Bronchial smooth muscle cell (primary cell): ENCODE results near the gene MRPS34. TPM values are rescaled to one million over a fixed set of nuclear protein-coding genes. Genes with fewer than 3 reads are reported as not detected.

ENCODE experiments used
- total RNA-seq: library from RNA; depleted of rRNA; stranded (reverse); fragments of >200 nt; gene quantifications from 2 replicates; pipeline ENCODE4 v1.2.1, GENCODE V29; 2014

MRPS34 gene
- total RNA-seq, result 88.6 and 90.2 TPM in 2 replicates

GRCh38 chr16:1772908-1773702 is at the start of gene MRPS34:
Gene MRPS34, minus strand, starts transcription at chr16:1773134. Its CDS starts 15 bp downstream, at chr16:1773119.

DNA sequence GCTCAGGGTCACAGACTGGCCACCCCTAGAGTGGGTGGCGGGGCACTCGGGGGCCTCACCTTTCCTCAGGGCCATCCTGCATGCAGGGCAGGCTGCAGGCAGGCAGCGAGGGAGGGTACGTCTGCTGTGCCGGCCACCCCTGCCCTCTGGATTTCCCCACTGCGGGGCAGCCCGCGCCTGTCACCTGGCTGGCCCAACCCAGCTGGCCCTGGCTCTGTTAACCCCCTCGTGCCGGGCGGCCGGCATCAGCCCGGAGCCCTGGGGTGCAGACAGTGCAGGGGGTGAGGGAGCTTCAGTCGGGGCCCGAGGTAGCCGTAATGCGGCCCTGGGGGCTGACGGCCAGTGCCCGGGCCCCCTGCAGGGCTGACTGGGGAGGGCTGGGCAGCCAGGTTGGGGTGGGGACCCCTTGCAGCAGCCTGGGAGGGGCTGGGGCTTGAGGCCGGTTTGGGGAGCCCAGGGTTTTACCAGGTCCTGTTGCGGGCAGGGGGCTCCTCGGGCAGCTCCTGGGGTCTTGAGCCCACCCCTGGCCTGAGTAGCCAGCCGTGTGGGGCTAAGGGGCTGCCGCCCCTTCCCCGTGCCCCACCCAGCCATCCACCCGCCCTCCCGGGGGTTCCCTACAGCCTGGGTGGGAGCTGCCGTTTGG is 20.8 kb upstream of the MRPS34 start, which contains the start of gene IGFALS:
Gene IGFALS (minus strand): TSS at position 128 of the 643 bp plus-strand sequence. CDS start 53 bp downstream, at position 75.

DNA sequence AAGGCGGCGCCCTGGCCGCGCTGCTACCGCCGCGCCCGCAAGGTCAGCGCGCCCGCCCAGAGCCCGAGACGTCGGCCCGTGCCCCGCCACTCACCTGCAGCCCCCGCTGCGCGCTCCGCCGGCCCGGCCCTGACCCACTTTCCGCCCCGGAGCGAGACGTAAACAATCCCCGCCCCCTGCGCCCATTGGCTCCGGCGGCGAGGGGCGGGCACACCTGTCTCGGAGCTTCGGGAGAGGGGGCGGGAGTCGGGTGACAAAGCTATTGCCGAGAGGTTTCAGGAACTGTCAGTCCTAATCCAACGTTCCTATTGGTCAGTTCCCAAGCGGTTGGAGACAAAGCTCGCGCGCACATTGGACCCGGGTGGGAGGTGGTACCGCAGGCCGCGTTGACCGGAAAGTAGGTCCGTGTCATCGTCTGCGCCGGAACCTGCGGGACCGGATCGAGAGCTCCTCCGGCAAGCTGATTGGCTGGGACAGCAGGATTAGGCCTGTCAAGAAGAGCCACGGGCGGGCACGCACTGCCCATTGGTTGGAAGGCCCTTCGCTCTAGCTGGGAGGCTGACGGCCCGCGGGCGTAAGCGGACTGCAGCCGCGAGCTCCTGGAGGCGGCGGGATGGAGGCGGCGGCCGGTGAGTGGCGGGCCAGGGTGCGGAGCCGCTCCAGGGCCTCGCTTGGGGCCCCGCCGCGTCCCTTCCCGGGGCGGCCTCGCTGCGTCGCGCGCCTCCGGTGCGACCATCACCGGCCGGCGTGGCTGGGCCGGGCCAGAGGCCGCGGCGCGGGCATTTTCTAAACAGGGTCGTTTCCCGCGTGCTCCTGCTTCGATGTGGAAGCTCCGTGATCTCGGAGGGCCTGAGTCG is 9.7 kb upstream of the MRPS34 start, which contains the start of the genes NUBP2 and SPSB3:
Gene NUBP2 (plus strand): TSS at position 553 of the 857 bp plus-strand sequence. CDS start 61 bp downstream, at position 614.
Gene SPSB3 (minus strand): TSS at position 164 of the 857 bp plus-strand sequence. CDS start 1,088 bp downstream, outside the sequence.

GRCh38 chr16:1772362-1772907 is 499 bp downstream of the MRPS34 start, which contains the start of gene EME2:
Gene EME2, plus strand, starts transcription at chr16:1772810. Its CDS starts 418 bp downstream, at chr16:1773228.

GRCh38 chr16:1771188-1771863 is 1.6 kb downstream of the MRPS34 start, which contains the start of gene NME3:
Gene NME3, minus strand, starts transcription at chr16:1771543. Its CDS starts 9 bp downstream, at chr16:1771534.

Other genes with a start within 250 kb of the MRPS34 start
- 4.6 and 12.3 TPM in 2 replicates for gene TMEM204, start 239.5 kb downstream of the MRPS34 start, total RNA-seq
- gene IFT140, start 161.1 kb downstream of the MRPS34 start, total RNA-seq, result 40.7 and 63.3 TPM in 2 replicates
- 4.3 and 6.4 TPM in 2 replicates for gene CRAMP1, start 160.8 kb downstream of the MRPS34 start, total RNA-seq
- gene JPT2, start 94.9 kb downstream of the MRPS34 start, total RNA-seq, result 7.3 and 12.8 TPM in 2 replicates
- 47.4 and 52.1 TPM in 2 replicates for gene MAPK8IP3, start 66.9 kb downstream of the MRPS34 start, total RNA-seq
- gene NME3, start 1.6 kb downstream of the MRPS34 start, total RNA-seq, result 36.1 and 43.0 TPM in 2 replicates
- gene EME2, start 324 bp downstream of the MRPS34 start, total RNA-seq, result 6.3 and 6.4 TPM in 2 replicates
- gene SPSB3, start 9.4 kb upstream of the MRPS34 start, total RNA-seq, result 33.6 and 52.0 TPM in 2 replicates
- 46.0 and 47.0 TPM in 2 replicates for gene NUBP2, start 9.8 kb upstream of the MRPS34 start, total RNA-seq
- gene IGFALS, start 20.6 kb upstream of the MRPS34 start, total RNA-seq, result under 0.01 TPM in 1 of 2 replicates, not detected in the other
- gene HAGH, start 53.7 kb upstream of the MRPS34 start, total RNA-seq, result 24.7 and 25.4 TPM in 2 replicates
- gene FAHD1, start 54.1 kb upstream of the MRPS34 start, total RNA-seq, result 76.8 and 109 TPM in 2 replicates
- not detected in 2 replicates for gene MEIOB, start 99.0 kb upstream of the MRPS34 start, total RNA-seq
- gene HS3ST6, start 145.3 kb upstream of the MRPS34 start, total RNA-seq, result not detected in 2 replicates
- gene MSRB1, start 170.1 kb upstream of the MRPS34 start, total RNA-seq, result 7.8 and 9.0 TPM in 2 replicates
- not detected in 2 replicates for gene RPL3L, start 181.6 kb upstream of the MRPS34 start, total RNA-seq
- 197 and 259 TPM in 2 replicates for gene NDUFB10, start 186.4 kb upstream of the MRPS34 start, total RNA-seq
- gene RPS2, start 191.7 kb upstream of the MRPS34 start, total RNA-seq, result 3,167 and 4,556 TPM in 2 replicates
- gene RNF151, start 193.7 kb upstream of the MRPS34 start, total RNA-seq, result not detected in 2 replicates
- 26.5 and 30.1 TPM in 2 replicates for gene TBL3, start 198.9 kb upstream of the MRPS34 start, total RNA-seq
- 0.16 TPM in 1 of 2 replicates, not detected in the other for gene NOXO1, start 208.3 kb upstream of the MRPS34 start, total RNA-seq
- gene GFER, start 211.1 kb upstream of the MRPS34 start, total RNA-seq, result 8.4 and 10.6 TPM in 2 replicates
- 2.7 and 2.9 TPM in 2 replicates for gene SYNGR3, start 216.8 kb upstream of the MRPS34 start, total RNA-seq
- 12.0 and 15.1 TPM in 2 replicates for gene ZNF598, start 236.7 kb upstream of the MRPS34 start, total RNA-seq
- 0.47 and 0.60 TPM in 2 replicates for gene NPW, start 246.7 kb upstream of the MRPS34 start, total RNA-seq